Measurements from ENCODE around the gene MYLK.

The MYLK gene

GRCh38 chr3:123753286-123753685 lies 130.8 kb downstream of the MYLK start:
- H3K9ac ChIP-seq: no peak overlapping the region
- no peak overlapping the region for H3K27ac ChIP-seq
- H3K4me3 ChIP-seq (IDR thresholded peaks at IDR 0.05; ENCODE audit: insufficient read depth, low read depth, low read length): no peak overlapping the region
- no peak overlapping the region for H2AFZ ChIP-seq (ENCODE audit: low read depth)
- no peaks in the 10 kb centered on the region for H3K27me3 ChIP-seq (ENCODE audit: insufficient read depth, low read depth)
- H3K4me1 ChIP-seq (ENCODE audit: low read depth, poor library complexity, severe bottlenecking): peaks cover 32% of the 10 kb centered on the region
- H3K36me3 ChIP-seq (ENCODE audit: insufficient read depth): no peaks in the 10 kb centered on the region
- H3K4me2 ChIP-seq: no peak overlapping the region
- no peaks in the 10 kb centered on the region for H4K20me1 ChIP-seq (ENCODE audit: insufficient read depth)
- H3K79me2 ChIP-seq (ENCODE audit: insufficient read depth, low read depth): no peaks in the 10 kb centered on the region
- TF ChIP-seq, protein P1, sequence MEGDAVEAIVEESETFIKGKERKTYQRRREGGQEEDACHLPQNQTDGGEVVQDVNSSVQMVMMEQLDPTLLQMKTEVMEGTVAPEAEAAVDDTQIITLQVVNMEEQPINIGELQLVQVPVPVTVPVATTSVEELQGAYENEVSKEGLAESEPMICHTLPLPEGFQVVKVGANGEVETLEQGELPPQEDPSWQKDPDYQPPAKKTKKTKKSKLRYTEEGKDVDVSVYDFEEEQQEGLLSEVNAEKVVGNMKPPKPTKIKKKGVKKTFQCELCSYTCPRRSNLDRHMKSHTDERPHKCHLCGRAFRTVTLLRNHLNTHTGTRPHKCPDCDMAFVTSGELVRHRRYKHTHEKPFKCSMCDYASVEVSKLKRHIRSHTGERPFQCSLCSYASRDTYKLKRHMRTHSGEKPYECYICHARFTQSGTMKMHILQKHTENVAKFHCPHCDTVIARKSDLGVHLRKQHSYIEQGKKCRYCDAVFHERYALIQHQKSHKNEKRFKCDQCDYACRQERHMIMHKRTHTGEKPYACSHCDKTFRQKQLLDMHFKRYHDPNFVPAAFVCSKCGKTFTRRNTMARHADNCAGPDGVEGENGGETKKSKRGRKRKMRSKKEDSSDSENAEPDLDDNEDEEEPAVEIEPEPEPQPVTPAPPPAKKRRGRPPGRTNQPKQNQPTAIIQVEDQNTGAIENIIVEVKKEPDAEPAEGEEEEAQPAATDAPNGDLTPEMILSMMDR (conservative IDR thresholded peaks at IDR 0.05; ENCODE audit: low read depth, low read length): no peak

GRCh38 chr3:123752228-123752627 lies 131.9 kb downstream of the MYLK start:
- peaks cover 22% of the 10 kb centered on the region for H3K4me1 ChIP-seq (ENCODE audit: low read depth, poor library complexity, severe bottlenecking)
- no peak overlapping the region for H3K4me2 ChIP-seq
- H3K9ac ChIP-seq: no peak overlapping the region
- no peak overlapping the region for H3K4me3 ChIP-seq (IDR thresholded peaks at IDR 0.05; ENCODE audit: insufficient read depth, low read depth, low read length)
- H3K27ac ChIP-seq: no peak overlapping the region
- H3K36me3 ChIP-seq (ENCODE audit: insufficient read depth): no peaks in the 10 kb centered on the region
- H2AFZ ChIP-seq (ENCODE audit: low read depth): no peak overlapping the region
- H4K20me1 ChIP-seq (ENCODE audit: insufficient read depth): no peaks in the 10 kb centered on the region
- TF ChIP-seq, protein P1 (conservative IDR thresholded peaks at IDR 0.05; ENCODE audit: low read depth, low read length): no peak
- H3K79me2 ChIP-seq (ENCODE audit: insufficient read depth, low read depth): no peaks in the 10 kb centered on the region
- no peaks in the 10 kb centered on the region for H3K27me3 ChIP-seq (ENCODE audit: insufficient read depth, low read depth)

DNA sequence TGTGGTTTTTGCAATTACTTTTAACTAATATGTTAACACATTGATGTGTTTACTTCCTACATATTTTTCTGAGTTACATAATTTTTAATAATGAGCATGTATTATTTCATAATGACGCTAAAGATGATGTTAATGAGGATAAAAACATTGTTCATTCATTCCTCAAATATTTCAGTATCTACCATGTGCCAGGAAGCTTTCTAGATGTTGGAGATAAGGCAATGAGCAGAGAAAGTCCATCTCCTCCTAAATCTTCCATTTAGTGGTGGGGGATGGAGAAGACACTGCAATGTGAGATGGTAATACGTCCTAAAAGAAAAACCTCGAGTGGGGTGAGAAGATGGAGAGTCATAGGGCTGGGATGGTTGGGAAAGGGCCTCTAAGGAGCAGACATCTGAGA lies 132.7 kb downstream of the MYLK start:
- no peak overlapping the region for H3K9ac ChIP-seq
- H3K4me3 ChIP-seq (IDR thresholded peaks at IDR 0.05; ENCODE audit: insufficient read depth, low read depth, low read length): no peak overlapping the region
- H2AFZ ChIP-seq (ENCODE audit: low read depth): no peak overlapping the region
- no peak overlapping the region for H3K27ac ChIP-seq
- no peaks in the 10 kb centered on the region for H3K79me2 ChIP-seq (ENCODE audit: insufficient read depth, low read depth)
- no peaks in the 10 kb centered on the region for H3K27me3 ChIP-seq (ENCODE audit: insufficient read depth, low read depth)
- H4K20me1 ChIP-seq (ENCODE audit: insufficient read depth): no peaks in the 10 kb centered on the region
- H3K4me1 ChIP-seq (ENCODE audit: low read depth, poor library complexity, severe bottlenecking): peaks cover 15% of the 10 kb centered on the region
- H3K36me3 ChIP-seq (ENCODE audit: insufficient read depth): no peaks in the 10 kb centered on the region
- H3K4me2 ChIP-seq: no peak overlapping the region
- TF ChIP-seq, protein P1 (conservative IDR thresholded peaks at IDR 0.05; ENCODE audit: low read depth, low read length): no peak

- H3K4me1 ChIP-seq (ENCODE audit: low read depth, poor library complexity, severe bottlenecking): peaks cover 9% of the 10 kb centered on the region
- TF ChIP-seq, protein P1 (conservative IDR thresholded peaks at IDR 0.05; ENCODE audit: low read depth, low read length): no peak
- H3K79me2 ChIP-seq (ENCODE audit: insufficient read depth, low read depth): no peaks in the 10 kb centered on the region
- H3K36me3 ChIP-seq (ENCODE audit: insufficient read depth): no peaks in the 10 kb centered on the region
- no peak overlapping the region for H3K4me3 ChIP-seq (IDR thresholded peaks at IDR 0.05; ENCODE audit: insufficient read depth, low read depth, low read length)
- H2AFZ ChIP-seq (ENCODE audit: low read depth): no peak overlapping the region
- H4K20me1 ChIP-seq (ENCODE audit: insufficient read depth): no peaks in the 10 kb centered on the region
- H3K9ac ChIP-seq: no peak overlapping the region
- H3K27ac ChIP-seq: no peak overlapping the region
- H3K27me3 ChIP-seq (ENCODE audit: insufficient read depth, low read depth): no peaks in the 10 kb centered on the region
- H3K4me2 ChIP-seq: no peak overlapping the region
Observed at GRCh38 chr3:123750659-123751420, 133.3 kb downstream of the MYLK start.
